ENCODE measurements around the gene DEFB119.
"Not testable (repeated sequence)": the region's sequence is repeated elsewhere in the genome, so short reads cannot be mapped to it uniquely, and the experiment has no call there.

The DEFB119 gene

GRCh38 chr20:31410011-31410410, 19.6 kb upstream of the DEFB119 start:
- no peak for DNase-seq (ENCODE audit: low read depth in 2 of 2)
- H3K4me3 ChIP-seq (replicated peaks in 1 of 2; ENCODE audit: low read depth in 2 of 2, low read length in 2 of 2): no peak overlapping the region
- no peak for TF ChIP-seq CTCF (IDR thresholded peaks at IDR 0.05; ENCODE audit: low read depth, low read length)

GRCh38 chr20:31406115-31406514, 15.7 kb upstream of the DEFB119 start, which contains the start of gene DEFB121:
DEFB121 (minus strand) TSS chr20:31406215; CDS start chr20:31406152, 63 bp downstream.
- no peak for DNase-seq (ENCODE audit: low read depth in 2 of 2)
- no peak within 1 kb of the TSS for H3K4me3 ChIP-seq (replicated peaks in 1 of 2; ENCODE audit: low read depth in 2 of 2, low read length in 2 of 2)
- no peak for TF ChIP-seq CTCF (IDR thresholded peaks at IDR 0.05; ENCODE audit: low read depth, low read length)

- H3K4me3 ChIP-seq (replicated peaks in 1 of 2; ENCODE audit: low read depth in 2 of 2, low read length in 2 of 2): no peak overlapping the region
- no peak for DNase-seq (ENCODE audit: low read depth in 2 of 2)
- no peak for TF ChIP-seq CTCF (IDR thresholded peaks at IDR 0.05; ENCODE audit: low read depth, low read length)
Observed at GRCh38 chr20:31403886-31404285, 13.5 kb upstream of the DEFB119 start.

- H3K4me3 ChIP-seq (replicated peaks in 1 of 2; ENCODE audit: low read depth in 2 of 2, low read length in 2 of 2): no peak overlapping the region
- TF ChIP-seq CTCF (IDR thresholded peaks at IDR 0.05; ENCODE audit: low read depth, low read length): no peak
- no peak for DNase-seq (ENCODE audit: low read depth in 2 of 2)
Observed at GRCh38 chr20:31394900-31395299, 4.5 kb upstream of the DEFB119 start.

GRCh38 chr20:31392836-31393235, 2.4 kb upstream of the DEFB119 start:
- no peak for TF ChIP-seq CTCF (IDR thresholded peaks at IDR 0.05; ENCODE audit: low read depth, low read length)
- no peak for DNase-seq (ENCODE audit: low read depth in 2 of 2)

GRCh38 chr20:31374346-31374745, 16.0 kb downstream of the DEFB119 start:
- no peak for DNase-seq (ENCODE audit: low read depth in 2 of 2)
- no peak overlapping the region for H3K4me3 ChIP-seq (replicated peaks in 1 of 2; ENCODE audit: low read depth in 2 of 2, low read length in 2 of 2)
- TF ChIP-seq CTCF (IDR thresholded peaks at IDR 0.05; ENCODE audit: low read depth, low read length): no peak

More at GRCh38 chr20:31392836-31393235, 2.4 kb upstream of the DEFB119 start:
- no peak overlapping the region for H3K4me3 ChIP-seq (replicated peaks in 1 of 2; ENCODE audit: low read depth in 2 of 2, low read length in 2 of 2)

GRCh38 chr20:31368301-31368700, 22.1 kb downstream of the DEFB119 start, which contains the start of gene DEFB118:
DEFB118 (plus strand) TSS chr20:31368601; CDS start chr20:31368651, 50 bp downstream.
- no peak for DNase-seq (ENCODE audit: low read depth in 2 of 2)
- no peak within 1 kb of the TSS for H3K4me3 ChIP-seq (replicated peaks in 1 of 2; ENCODE audit: low read depth in 2 of 2, low read length in 2 of 2)
- no peak for TF ChIP-seq CTCF (IDR thresholded peaks at IDR 0.05; ENCODE audit: low read depth, low read length)

GRCh38 chr20:31364272-31364671, 26.1 kb downstream of the DEFB119 start:
- not testable (repeated sequence) for DNase-seq (ENCODE audit: low read depth in 2 of 2); H3K4me3 ChIP-seq (replicated peaks in 1 of 2; ENCODE audit: low read depth in 2 of 2, low read length in 2 of 2)
